Stimulated activated CD8-positive, alpha-beta memory T cell treated with anti-CD3 and anti-CD28 coated beads, Interleukin-12 subunit alpha, Interleukin-12 subunit beta, amount 100 ng/mL, for 4 hours (primary cell): Measurements from ENCODE around the gene RNF144B.
"Not testable (repeated sequence)": the region's sequence is repeated elsewhere in the genome, so short reads cannot be mapped to it uniquely, and the experiment has no call there.

Experiments used
- DNase-seq: peaks from one replicate; pipeline ENCODE4 v3.0.0-alpha.2; 2020; ENCODE audit warnings: low read depth

Gene RNF144B

GRCh38 chr6:18387061-18387721 lies at the start of gene RNF144B:
TSS of gene RNF144B (plus strand) at chr6:18387350. CDS start at chr6:18399535, 12,185 bp downstream.
- peak; percentile 33 for DNase-seq

GRCh38 chr6:18339599-18339998 lies 47.6 kb upstream of the RNF144B start:
- DNase-seq, result no peak

GRCh38 chr6:18340781-18341551 lies 46.2 kb upstream of the RNF144B start:
- DNase-seq, result no peak

- no peak for DNase-seq
Measured at GRCh38 chr6:18342223-18342622, 44.9 kb upstream of the RNF144B start.

- no peak for DNase-seq
Measured at GRCh38 chr6:18343741-18344140, 43.4 kb upstream of the RNF144B start.

GRCh38 chr6:18347021-18347577 lies 40.1 kb upstream of the RNF144B start:
- no peak for DNase-seq

- no peak for DNase-seq
Measured at GRCh38 chr6:18347866-18348265, 39.3 kb upstream of the RNF144B start.

GRCh38 chr6:18349386-18349785 lies 37.8 kb upstream of the RNF144B start:
- DNase-seq, result no peak

GRCh38 chr6:18350271-18350670 lies 36.9 kb upstream of the RNF144B start:
- DNase-seq, result no peak

GRCh38 chr6:18350712-18351111 lies 36.4 kb upstream of the RNF144B start:
- no peak for DNase-seq

- DNase-seq, result no peak
Measured at GRCh38 chr6:18352001-18352400, 35.1 kb upstream of the RNF144B start.

GRCh38 chr6:18352842-18353241 lies 34.3 kb upstream of the RNF144B start:
- DNase-seq, result no peak

- no peak for DNase-seq
Measured at GRCh38 chr6:18353251-18353650, 33.9 kb upstream of the RNF144B start.

- not testable (repeated sequence) for DNase-seq
Measured at GRCh38 chr6:18357546-18357945, 29.6 kb upstream of the RNF144B start.

GRCh38 chr6:18359237-18359885 lies 27.8 kb upstream of the RNF144B start:
- no peak for DNase-seq

GRCh38 chr6:18360188-18360587 lies 27.0 kb upstream of the RNF144B start:
- no peak for DNase-seq

- DNase-seq, result no peak
Measured at GRCh38 chr6:18362058-18362561, 25.0 kb upstream of the RNF144B start.

- DNase-seq, result no peak
Measured at GRCh38 chr6:18363746-18364145, 23.4 kb upstream of the RNF144B start.

GRCh38 chr6:18364561-18364960 lies 22.6 kb upstream of the RNF144B start:
- not testable (repeated sequence) for DNase-seq

GRCh38 chr6:18367371-18367770 lies 19.8 kb upstream of the RNF144B start:
- DNase-seq, result no peak

GRCh38 chr6:18368277-18369105 lies 18.7 kb upstream of the RNF144B start:
- DNase-seq, result no peak

GRCh38 chr6:18371010-18371409 lies 16.1 kb upstream of the RNF144B start:
- no peak for DNase-seq
